Germinal center (tissue), 1 donor: Measurements from ENCODE around the gene AGAP6.
A peak's percentile ranks its signal among the peaks of the same experiment; 100 is the strongest.
"Not testable (repeated sequence)": the region's sequence is repeated elsewhere in the genome, so short reads cannot be mapped to it uniquely, and the experiment has no call there.

Source experiments
- DNase-seq: peaks from one replicate; pipeline ENCODE4 v3.0.0; 2012; ENCODE audit warnings: mixed read lengths, low spot score

AGAP6 gene

GRCh38 chr10:49988376-49988775 is at the start of gene AGAP6:
TSS of gene AGAP6 (plus strand) at chr10:49988406. CDS start at chr10:49988716, 310 bp downstream.
- DNase-seq, result not testable (repeated sequence)

GRCh38 chr10:49941447-49942338 is 46.5 kb upstream of the AGAP6 start, which contains the start of the genes PARG and TIMM23B:
TSS of gene PARG (minus strand) at chr10:49942027. CDS start at chr10:49941725, 302 bp downstream.
TSS of gene TIMM23B (plus strand) at chr10:49942053. CDS start at chr10:49942195, 142 bp downstream.
- peak; percentile 53 for DNase-seq

GRCh38 chr10:49942339-49942705 is 45.9 kb upstream of the AGAP6 start:
- DNase-seq, result not testable (repeated sequence)

- not testable (repeated sequence) for DNase-seq
Measured at GRCh38 chr10:49943607-49944006, 44.6 kb upstream of the AGAP6 start.

GRCh38 chr10:49948142-49948541 is 40.1 kb upstream of the AGAP6 start:
- not testable (repeated sequence) for DNase-seq

- DNase-seq, result not testable (repeated sequence)
Measured at GRCh38 chr10:49948737-49949136, 39.5 kb upstream of the AGAP6 start.

- DNase-seq, result not testable (repeated sequence)
Measured at GRCh38 chr10:49952006-49952405, 36.2 kb upstream of the AGAP6 start.

GRCh38 chr10:49953122-49953521 is 35.1 kb upstream of the AGAP6 start:
- not testable (repeated sequence) for DNase-seq

GRCh38 chr10:49970331-49970857 is 17.8 kb upstream of the AGAP6 start:
- DNase-seq, result not testable (repeated sequence)

- DNase-seq, result not testable (repeated sequence)
Measured at GRCh38 chr10:49971466-49971865, 16.7 kb upstream of the AGAP6 start.

- not testable (repeated sequence) for DNase-seq
Measured at GRCh38 chr10:49972094-49972493, 16.1 kb upstream of the AGAP6 start.

- not testable (repeated sequence) for DNase-seq
Measured at GRCh38 chr10:49977756-49978155, 10.4 kb upstream of the AGAP6 start.

GRCh38 chr10:49987207-49987606 is 999 bp upstream of the AGAP6 start:
- not testable (repeated sequence) for DNase-seq

- not testable (repeated sequence) for DNase-seq
Measured at GRCh38 chr10:49995321-49995720, 7.1 kb downstream of the AGAP6 start.

- not testable (repeated sequence) for DNase-seq
Measured at GRCh38 chr10:50014024-50014423, 25.8 kb downstream of the AGAP6 start.

GRCh38 chr10:50015596-50016220 is 27.5 kb downstream of the AGAP6 start:
- not testable (repeated sequence) for DNase-seq

- DNase-seq, result not testable (repeated sequence)
Measured at GRCh38 chr10:50016926-50017325, 28.7 kb downstream of the AGAP6 start.

GRCh38 chr10:50017646-50018045 is 29.4 kb downstream of the AGAP6 start:
- not testable (repeated sequence) for DNase-seq

- not testable (repeated sequence) for DNase-seq
Measured at GRCh38 chr10:50019279-50019678, 31.1 kb downstream of the AGAP6 start.

GRCh38 chr10:50020451-50021024 is 32.3 kb downstream of the AGAP6 start:
- DNase-seq, result not testable (repeated sequence)

- DNase-seq, result no peak
Measured at GRCh38 chr10:50021646-50022045, 33.4 kb downstream of the AGAP6 start.
